HG02759 (cell line): ENCODE results near the gene SAMD1.
"Not testable (repeated sequence)": the region's sequence is repeated elsewhere in the genome, so short reads cannot be mapped to it uniquely, and the experiment has no call there.

Source experiments
- ATAC-seq: cut with Tn5 transposase; IDR thresholded peaks from one replicate; pipeline ENCODE4 v1.9.1; 2021; ENCODE audit warnings: mild to moderate bottlenecking, moderate library complexity; ENCODE audit not compliant: unreplicated experiment

Gene SAMD1

DNA sequence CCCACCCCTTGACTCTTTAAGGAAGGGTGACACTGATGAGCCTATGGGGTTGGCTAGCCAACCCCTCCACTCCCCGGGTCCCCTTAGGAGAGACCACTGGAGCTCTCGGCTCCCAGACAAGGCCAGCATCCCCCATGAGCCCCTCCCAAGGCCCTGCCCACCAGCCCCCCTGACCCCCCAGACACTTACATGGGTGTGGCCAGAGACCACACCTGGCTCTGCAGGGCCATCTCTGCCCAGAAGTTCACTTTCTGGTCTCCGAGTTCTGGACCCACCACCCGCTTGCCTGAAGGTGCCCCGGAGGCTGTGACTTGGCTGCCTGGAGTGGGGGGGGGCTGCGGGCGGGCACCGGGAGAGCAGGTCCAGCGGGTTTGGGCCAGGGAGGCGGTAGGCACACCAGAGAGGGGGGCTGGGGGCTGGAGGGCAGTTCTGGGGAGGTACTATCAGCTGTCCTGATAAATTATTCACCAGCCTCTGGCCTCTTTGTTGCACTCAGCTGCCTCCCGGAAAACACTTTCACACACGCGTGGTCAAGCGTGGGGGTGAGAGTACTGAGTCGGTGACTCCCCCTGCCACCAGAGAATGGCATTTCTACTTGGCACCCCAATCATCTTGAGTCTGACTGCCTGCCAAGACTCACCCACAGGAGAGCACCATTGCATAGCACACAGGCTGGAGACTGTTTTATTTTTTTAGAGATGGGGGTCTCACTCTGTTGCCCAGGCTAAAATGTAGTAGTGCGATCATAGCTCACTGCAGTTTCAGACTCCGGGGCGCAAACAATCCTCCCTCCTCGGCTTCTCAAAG, 28.6 kb downstream of the SAMD1 start, which contains the start of gene PALM3:
PALM3 (minus strand) TSS at position 326 of the 807 bp plus-strand sequence; CDS start at position 230, 96 bp downstream.
- no peak for ATAC-seq

DNA sequence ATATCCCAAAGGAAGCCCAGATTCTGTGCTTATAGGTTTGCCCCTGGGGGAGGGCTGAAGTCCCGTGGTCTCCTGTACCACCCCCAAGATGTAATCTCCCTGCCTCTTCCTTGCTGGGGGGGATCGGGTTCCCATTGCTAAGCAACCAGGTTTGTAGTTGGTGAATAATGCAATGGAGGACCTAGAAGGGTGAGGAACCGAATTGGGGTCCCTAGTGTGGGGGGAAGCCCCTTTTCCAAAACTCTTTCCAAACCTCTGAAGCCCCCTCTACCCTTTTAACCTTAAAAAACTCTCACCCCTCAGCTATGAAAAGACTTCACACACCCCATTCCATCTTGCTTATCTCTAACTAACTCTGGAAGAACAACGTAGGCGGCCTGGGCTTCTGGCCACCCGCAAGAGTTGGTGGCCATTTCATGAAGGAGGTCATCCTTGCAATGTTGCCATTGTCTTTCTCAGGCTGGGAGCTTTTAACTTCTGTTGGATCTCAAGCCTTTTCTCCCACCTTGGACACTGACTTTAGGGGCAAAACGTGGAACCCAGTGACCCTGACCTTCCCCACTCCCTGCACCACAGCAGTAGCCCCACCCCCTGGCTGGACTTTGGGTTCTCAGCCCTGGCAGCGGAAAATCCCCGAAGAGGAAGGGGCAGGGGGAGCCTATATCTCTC, 29.3 kb downstream of the SAMD1 start:
- no peak for ATAC-seq

DNA sequence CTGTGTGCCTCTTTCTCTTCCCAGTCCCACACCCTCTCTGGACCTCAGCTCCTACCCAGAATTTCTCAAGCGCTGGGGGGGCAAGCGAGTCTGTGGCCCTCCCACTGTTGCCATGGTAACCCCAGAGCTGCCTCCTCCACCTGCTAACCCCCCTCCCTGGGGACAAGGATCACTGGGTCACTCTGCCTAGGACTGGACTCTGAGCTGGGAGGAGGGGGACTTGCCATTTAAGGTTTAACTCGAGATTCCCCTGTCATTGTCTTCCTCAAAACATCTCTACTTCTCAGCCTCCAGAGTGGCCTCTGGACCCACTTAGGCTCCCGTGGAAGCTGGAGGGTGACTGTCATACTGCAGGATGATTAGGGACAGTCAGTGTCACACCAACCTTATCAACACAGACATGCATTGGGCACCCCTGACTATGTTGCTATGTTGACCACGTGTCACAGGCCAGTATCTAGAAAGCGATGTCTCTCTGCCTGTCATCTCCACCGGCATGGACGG, 30.8 kb downstream of the SAMD1 start:
- ATAC-seq, result no peak

DNA sequence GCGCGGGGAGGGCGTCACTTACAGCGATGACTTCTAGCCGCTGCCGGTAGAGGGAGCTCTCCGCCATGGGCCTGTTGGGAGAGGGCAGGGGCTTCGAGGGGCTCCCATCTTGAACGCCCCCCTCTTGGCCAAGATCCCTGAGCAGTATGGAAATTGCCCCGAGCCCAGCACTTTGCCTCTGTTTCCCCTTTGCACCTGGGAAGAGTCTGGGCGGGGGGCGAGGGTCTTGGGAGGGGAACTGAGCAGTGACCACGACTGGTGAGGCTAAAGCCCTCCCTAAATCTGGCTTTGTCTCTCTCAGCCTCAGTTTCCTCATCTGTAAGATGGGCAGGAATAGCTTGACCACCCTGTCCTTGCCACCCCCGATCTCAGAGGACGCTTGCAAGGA, 31.5 kb downstream of the SAMD1 start:
- ATAC-seq, result no peak

DNA sequence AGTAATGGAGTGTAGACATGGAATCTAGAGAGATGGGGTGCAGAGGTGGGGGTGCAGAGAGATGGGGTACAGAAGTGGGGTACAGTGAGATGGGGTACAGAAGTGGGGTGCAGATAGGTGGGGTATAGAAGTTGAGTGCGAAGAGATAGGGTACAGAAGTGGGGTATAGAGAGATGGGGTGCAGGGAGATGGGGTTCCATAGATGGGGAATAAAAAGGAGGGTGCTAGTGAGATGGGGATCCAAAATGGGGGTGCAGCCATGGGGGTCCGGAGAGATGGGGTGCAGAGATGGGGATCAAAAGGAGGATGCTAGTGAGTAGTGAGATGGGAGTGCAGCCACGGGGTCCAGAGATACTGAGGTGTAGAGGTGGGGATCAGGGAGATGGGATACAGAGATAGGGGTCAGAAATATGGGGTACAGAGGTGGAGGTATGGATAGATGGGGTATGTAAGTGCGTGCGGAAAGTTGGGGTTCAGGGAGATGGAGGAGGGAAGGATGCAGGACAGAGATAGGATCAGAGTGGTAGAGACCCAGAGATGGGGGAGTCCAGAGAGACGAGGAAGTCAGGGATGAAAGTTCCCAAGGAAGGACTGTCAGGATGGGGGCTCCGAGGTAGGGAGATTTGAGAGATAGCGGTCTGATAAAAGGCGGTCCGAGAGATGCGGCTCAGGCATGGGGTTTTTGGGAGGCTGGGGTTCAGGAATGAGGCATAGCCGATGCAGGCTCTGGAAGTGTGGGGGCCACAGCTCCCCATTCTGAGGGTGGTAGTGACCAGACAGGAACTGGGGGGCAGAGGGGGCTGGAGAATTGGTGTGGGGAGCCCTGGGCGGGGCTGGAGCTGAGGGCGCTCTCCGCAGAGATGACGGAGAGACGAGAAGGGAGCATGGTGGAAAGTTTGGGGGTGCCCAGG, 32.1 kb downstream of the SAMD1 start:
- ATAC-seq, result no peak

DNA sequence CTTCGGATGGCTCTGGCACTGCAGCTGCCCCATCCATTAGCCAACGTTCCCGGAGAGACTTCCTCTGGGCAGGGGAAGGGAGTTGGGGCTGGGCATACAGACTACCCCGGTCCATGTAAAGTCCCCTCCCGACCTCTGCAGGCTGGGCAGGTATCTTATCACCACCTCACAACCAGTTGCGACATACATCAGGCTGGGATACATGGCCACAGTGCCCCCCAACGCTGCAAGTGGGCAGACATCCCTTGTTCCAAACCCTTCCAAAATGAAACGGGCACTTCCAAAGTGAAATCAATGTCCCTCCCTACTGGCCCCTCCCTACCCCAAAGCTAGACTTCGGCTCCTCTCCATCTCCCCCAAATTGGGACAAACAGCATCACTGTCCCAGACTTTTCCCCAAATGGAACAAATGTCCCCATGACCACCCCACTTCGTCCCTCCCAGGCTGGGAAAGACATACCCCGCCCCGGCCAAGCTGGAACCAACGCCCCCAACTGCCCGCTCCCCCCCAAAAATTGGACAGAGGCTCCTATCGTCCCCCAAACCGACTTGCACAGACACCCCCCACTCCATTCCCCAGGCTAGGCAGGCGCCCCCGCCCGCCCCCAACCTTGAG, 33.7 kb downstream of the SAMD1 start:
- ATAC-seq, result no peak

DNA sequence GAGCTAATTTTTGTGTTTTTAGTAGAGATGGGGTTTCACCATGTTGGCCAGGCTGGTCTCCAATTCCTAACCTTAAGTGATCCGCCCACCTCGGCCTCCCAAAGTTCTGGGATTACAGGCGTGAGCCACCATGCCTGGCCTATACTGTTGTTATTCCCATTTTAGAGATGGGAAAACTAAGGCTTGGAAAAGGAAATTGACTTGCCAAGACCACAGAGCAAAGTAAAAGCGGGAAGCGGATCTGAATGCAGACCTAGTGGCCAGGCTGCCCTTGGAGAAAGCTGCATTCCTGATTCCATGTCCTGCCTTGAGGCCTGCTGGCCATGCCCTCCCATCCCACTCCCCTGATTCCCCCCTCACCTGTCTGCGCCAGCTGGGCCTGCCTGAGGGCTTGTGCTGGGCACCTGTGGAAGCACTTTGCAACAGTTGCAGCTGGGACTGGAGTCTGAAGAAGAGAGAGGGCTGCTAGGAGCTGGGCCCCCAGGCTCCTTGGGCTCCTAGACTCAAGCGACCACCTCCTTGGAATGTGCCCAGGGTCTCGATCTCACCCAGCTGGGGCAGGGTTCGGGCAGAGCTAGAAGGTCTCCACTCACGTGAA, 34.4 kb downstream of the SAMD1 start:
- no peak for ATAC-seq

DNA sequence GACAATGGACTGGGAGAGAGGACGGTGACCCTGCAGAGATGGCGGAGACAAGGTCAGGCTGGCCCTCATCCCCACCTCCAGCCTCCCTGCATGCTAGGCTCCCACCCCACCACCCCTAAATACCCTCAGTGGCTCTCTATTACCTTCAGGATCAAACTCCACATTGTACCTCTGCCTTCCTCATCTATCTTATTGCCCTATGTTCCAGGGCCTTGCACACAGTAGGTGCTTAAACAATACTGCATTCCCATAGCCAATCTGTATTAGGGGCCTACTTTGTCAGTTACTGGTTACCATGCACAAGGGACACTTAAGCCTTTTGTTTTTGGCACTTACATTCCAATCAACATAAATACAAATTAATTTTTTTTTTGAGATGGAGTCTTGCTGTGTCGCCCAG, 35.2 kb downstream of the SAMD1 start:
- no peak for ATAC-seq

DNA sequence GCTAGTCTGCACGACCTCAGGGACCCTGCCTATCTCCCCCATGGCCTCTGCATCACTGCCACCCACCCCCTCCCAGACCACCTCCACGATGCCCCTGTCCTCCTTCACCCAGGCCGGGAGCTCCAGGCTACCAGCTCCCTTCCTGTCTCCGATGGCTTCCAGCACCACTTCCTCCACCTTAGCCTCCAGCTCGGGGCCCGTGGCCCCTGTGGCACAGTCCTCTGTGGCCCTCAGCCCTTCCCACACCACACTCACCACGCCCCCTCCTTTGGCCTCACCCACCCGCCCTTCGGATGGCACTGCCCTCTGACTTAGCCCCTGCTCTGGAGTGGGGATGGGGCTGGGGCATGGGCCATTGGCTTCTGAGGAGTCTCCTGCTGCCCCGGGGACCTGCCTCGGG, 35.8 kb downstream of the SAMD1 start:
- no peak for ATAC-seq

DNA sequence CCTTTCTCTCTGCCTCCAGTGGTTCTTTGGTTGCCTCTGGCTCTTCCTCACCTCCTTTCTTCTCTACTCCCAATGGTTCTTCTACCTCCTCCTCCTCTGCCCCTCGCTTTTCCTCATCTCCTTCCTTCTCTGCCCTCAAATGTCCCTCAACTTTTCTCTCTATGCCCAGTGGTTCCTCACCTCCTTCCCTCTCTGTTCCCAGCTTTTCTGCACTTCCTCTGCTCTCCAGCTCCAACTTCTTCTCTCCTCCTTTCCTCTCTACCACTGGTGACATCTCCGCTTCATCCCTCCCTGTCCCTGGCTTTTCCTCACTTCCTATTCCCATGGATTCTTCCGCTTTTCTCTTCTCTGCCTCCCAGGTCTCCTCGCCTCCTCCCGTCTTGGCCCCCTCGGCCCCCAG, 36.5 kb downstream of the SAMD1 start:
- ATAC-seq, result no peak

DNA sequence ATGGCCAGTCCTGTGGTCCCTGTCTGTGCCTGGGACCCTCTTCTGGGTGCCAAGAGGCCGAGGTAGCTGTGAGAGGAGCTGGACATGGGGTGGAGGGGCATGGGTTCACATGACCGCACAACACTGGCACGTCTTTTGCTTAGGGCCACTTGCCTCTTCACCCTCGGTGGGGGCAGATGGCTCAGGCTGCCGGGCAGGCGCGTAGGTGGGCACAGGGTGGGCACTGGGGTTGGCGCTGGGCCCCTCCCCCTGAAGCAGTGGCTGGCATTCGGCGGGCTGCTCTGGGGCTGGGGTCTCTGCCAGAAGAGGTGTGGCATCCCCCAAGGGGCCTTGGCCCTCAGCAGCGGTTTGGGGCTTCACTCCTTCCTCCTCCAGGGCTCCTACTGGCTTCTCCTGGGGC, 37.1 kb downstream of the SAMD1 start:
- ATAC-seq, result no peak

DNA sequence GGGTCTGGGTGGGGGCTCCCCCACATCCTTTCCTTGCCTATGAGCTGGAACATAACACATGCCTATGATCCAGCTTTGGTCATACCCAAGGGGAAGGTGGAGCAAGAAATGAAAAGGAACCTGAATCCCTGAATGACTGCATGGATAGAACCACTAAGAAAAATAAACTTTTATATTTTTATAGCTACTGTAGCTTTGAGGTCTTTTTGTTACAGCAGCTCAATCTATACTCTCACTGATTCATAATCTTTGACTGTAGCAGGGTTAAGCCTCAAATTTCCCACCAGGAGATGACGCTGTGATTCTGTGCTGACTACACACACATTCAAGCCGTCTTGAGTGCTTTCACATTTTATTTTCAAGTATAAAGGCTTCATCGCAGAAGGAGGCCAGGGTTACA, 37.5 kb downstream of the SAMD1 start:
- ATAC-seq, result no peak

DNA sequence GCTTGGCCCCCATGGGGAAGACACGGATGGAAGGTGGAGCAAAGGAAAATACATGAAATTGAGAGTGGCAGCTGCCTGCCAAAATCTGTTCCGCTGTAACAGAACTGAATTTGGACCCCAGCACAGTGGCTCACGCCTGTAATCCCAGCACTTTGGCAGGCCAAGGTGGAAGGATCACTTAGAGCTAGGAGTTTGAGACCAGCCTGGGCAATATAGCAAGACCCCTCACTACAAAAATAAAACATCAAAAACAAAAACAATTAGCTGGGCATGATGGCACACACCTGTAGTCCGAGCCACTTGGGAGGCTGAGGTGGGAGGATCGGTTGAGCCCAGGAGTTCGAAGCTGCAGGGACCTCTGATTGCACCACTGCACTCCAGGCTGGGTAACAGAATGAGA, 38.1 kb downstream of the SAMD1 start:
- ATAC-seq, result no peak

DNA sequence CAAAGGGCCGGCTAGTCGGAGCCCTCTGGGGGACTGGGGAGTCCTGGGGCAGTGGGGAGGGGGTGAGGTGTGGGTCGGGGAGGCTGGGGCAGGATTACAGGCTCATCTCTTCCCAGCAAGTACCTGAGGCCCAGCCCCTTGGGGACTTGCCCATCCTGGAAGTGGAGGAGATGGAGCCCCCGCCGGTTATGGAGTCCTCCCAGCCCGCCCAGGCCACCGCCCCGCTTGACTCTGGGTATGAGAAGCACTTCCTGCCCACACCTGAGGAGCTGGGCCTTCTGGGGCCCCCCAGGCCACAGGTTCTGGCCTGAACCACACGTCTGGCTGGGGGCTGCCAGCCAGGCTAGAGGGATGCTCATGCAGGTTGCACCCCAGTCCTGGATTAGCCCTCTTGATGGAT, 38.6 kb downstream of the SAMD1 start:
- no peak for ATAC-seq

DNA sequence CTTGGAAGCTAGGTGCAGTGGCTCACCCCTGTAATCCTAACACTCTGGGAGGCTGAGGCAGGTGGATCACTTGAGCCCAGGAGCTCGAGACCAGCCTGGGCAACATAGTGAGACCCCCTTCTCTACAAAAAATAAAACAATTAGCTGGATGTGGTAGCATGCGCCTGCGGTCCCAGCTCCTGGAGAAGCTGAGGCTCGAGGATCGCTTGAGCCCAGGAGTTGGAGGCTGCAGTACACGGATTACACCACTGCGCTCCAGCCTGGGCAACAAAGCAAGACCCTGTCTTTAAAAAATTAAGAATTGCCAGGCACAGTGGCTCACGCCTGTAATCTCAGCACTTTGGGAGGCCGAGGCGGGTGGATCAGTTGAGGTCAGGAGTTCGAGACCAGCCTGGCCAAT, 39.6 kb downstream of the SAMD1 start:
- not testable (repeated sequence) for ATAC-seq

DNA sequence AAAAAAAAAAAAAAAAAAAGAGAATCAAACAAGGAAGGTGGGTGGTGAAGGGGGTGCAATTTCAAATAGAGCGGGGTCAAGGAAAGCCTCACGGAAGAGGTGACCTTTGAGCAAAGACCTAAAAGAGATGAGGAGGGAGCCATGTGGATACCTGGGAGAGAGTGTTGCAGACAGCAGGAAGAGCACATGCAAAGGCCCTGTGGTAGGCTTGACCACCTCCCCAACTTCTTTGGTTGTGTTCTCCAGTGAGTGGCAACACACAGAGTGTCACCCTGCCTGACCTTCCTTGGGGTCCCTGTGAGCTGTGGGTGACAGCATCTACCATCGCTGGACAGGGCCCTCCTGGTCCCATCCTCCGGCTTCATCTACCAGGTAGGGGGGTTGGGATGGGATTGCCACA, 40.0 kb downstream of the SAMD1 start:
- no peak for ATAC-seq

DNA sequence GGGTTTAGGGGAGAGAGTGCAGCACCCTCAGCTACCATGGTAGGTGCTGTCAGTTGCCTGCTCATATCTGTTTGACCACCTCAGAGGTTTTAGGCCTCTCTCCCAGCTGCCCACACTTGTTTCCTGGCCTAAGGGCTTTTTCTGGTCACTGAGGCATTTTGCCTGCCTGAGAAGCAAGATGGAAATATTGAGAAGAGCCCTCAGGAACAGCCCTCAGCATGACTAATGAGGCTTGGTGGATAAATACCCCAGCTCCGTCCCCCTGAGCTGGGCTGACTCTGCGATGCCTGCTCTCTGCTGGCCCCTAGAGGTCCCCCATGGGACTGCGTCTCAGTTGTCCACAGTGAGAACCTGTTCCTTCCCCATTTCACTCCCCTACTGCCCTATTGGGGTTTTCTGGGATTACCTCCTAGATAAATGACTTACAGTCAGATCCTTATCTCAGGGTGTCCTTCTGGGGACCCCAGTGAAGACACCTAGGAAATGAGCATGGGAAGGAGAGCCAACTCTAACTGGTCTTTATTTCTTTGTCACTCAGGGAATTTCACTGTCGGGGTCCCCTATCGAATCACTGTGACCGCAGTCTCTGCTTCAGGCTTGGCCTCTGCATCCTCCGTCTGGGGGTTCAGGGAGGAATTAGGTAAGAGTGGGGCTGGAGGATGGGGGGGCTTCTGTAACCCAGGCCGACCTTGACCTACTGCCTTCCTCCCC, 42.0 kb downstream of the SAMD1 start:
- ATAC-seq, result no peak

DNA sequence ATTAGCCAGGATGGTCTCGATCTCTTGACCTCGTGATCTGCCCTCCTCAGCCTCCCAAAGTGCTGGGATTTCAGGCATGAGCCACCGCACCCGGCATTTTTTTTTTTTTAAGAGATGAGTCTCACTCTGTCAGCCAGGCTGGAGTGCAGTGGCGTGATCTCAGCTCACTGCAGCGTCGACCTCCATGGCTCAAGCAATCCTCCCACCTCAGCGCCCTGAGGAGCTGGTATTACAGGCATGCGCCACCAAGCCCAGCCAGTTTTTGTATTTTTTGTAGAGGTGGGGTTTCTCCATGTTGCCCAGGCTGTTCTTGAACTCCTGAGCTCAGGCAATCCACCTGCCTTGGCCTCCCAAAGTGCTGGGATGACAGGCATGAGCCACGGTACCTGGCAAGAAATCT, 42.7 kb downstream of the SAMD1 start:
- not testable (repeated sequence) for ATAC-seq

DNA sequence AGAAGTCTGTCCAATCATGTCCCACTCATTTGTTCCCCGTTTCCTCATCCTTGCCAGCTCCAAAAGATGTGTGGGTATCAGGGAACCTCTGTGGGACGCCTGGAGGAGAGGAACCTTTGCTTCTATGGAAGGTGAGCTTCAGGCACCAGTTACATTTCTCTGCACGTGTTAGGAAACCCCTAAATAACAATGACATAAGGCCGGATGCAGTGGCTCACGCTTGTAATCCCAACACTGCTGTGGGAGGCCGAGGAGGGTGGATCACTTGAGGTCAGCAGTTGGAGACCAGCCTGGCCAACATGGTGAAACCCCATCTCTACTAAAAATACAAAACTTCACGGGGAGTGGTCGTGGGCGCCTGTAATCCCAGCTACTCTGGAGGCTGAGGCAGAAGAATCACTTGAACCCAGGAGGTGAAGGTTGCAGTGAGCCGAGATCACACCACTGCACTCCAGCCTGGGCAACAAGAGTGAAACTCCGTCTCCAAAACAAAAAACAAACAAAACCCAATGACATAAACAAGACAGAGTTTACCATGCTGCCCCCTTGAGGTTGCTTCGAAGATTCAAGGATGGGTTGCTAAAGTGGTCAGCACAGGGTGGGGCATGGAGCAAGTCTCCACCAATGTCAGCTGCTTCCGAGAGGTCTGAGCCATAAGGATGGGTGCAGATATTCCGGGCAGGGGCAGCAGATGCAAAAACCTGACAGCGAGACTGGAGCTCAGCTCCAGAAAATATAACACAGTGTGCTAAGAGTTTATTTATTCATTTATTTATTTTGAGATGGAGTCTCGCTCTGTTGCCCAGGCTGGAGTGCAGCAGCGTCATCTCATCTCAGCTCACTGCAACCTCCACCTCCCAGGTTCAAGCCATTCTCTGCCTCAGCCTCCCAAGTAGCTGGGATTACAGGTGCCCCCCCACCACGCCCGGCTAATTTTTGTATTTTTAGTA, 47.6 kb downstream of the SAMD1 start:
- ATAC-seq, result not testable (repeated sequence)
